OCI-LY1 (cell line): ENCODE data around the gene CDKN1C.

Experiments used
- H2AFZ ChIP-seq: fragments of 200-600 bp; sonication (generic), shearing (Covaris generic); 2 replicates; pipeline ENCODE4 v1.6.0; 2014; ENCODE audit warnings: antibody characterized with exemption, mild to moderate bottlenecking, low read length
- H3F3A ChIP-seq: fragments of 200-600 bp; sonication (generic), shearing (Covaris generic); 2 replicates; pipeline ENCODE4 v1.6.0; 2014; ENCODE audit warnings: mild to moderate bottlenecking, antibody characterized with exemption, low read length, moderate library complexity; ENCODE audit not compliant: insufficient read depth
- H3K27ac ChIP-seq: fragments of 200-600 bp; sonication (generic); 2 replicates; pipeline ENCODE4 v1.5.1; 2014; ENCODE audit warnings: low read length, mixed run types, mild to moderate bottlenecking, low read depth; ENCODE audit not compliant: poor library complexity, severe bottlenecking
- H3K27me3 ChIP-seq: fragments of 200-600 bp; sonication (generic); 2 replicates; pipeline ENCODE4 v1.6.0; 2014; ENCODE audit warnings: antibody characterized with exemption, mild to moderate bottlenecking, low read length, moderate library complexity; ENCODE audit not compliant: insufficient read depth
- H3K36me3 ChIP-seq: fragments of 200-600 bp; sonication (generic); 2 replicates; pipeline ENCODE4 v1.6.1; 2014; ENCODE audit warnings: mild to moderate bottlenecking, antibody characterized with exemption, low read length, moderate library complexity, mixed read lengths; ENCODE audit not compliant: insufficient read depth
- H3K4me1 ChIP-seq: fragments of 200-600 bp; sonication (generic); 2 replicates; pipeline ENCODE4 v1.5.1; 2014; ENCODE audit warnings: mild to moderate bottlenecking, low read length, moderate library complexity; ENCODE audit not compliant: insufficient read depth, severe bottlenecking
- H3K4me2 ChIP-seq: fragments of 200-600 bp; sonication (generic), shearing (Covaris generic); 2 replicates; pipeline ENCODE4 v1.6.1; 2014; ENCODE audit warnings: low read length
- H3K4me3 ChIP-seq: fragments of 200-600 bp; sonication (generic); 2 replicates; pipeline ENCODE4 v1.5.1; 2014; ENCODE audit warnings: low read length, low read depth, mild to moderate bottlenecking, mixed read lengths; ENCODE audit not compliant: poor library complexity, severe bottlenecking
- H3K79me2 ChIP-seq: fragments of 200-600 bp; shearing (Covaris generic); 2 replicates; pipeline ENCODE4 v1.6.1; 2016; ENCODE audit warnings: mixed run types, low read length, mixed read lengths; ENCODE audit not compliant: insufficient read depth
- H3K9ac ChIP-seq: fragments of 200-600 bp; sonication (generic), shearing (Covaris generic); 2 replicates; pipeline ENCODE4 v1.6.1; 2014; ENCODE audit warnings: mild to moderate bottlenecking, low read length, mixed read lengths
- H3K9me2 ChIP-seq: fragments of 200-600 bp; sonication (generic), shearing (Covaris generic); 2 replicates; pipeline ENCODE4 v1.6.1; 2014; ENCODE audit warnings: low read depth, mild to moderate bottlenecking, low read length, mixed read lengths
- H3K9me3 ChIP-seq: fragments of 200-600 bp; shearing (Covaris generic); 2 replicates; pipeline ENCODE4 v1.6.1; 2014; ENCODE audit warnings: low read length, mixed read lengths
- H4K20me1 ChIP-seq: fragments of 200-600 bp; sonication (generic), shearing (Covaris generic); 2 replicates; pipeline ENCODE4 v1.6.0; 2016; ENCODE audit warnings: mild to moderate bottlenecking, low read length; ENCODE audit not compliant: insufficient read depth
- CTCF ChIP-seq: fragments of 200-600 bp; sonication (generic), shearing (Covaris generic); IDR thresholded peaks from 2 replicates; pipeline ENCODE4 v1.5.1; 2017; ENCODE audit warnings: mild to moderate bottlenecking, antibody characterized with exemption, low read length, moderate library complexity, mixed read lengths
- EZH2 ChIP-seq: fragments of 200-600 bp; sonication (generic), shearing (Covaris generic); IDR thresholded peaks from 2 replicates; pipeline ENCODE4 v1.8.0; 2017; ENCODE audit warnings: borderline replicate concordance, mixed run types, mild to moderate bottlenecking, antibody characterized with exemption, low read length, moderate library complexity, mixed read lengths

CDKN1C gene

GRCh38 chr11:2898366-2899079 is 12.9 kb upstream of the CDKN1C start:
- Histone ChIP-seq H3K9ac (no peak overlapping the region), H3F3A (no peaks in the 10 kb centered on the region), H2AFZ (no peak overlapping the region), H3K9me3 (no peaks in the 10 kb centered on the region), H4K20me1 (no peaks in the 10 kb centered on the region), H3K4me2 (no peak overlapping the region), H3K4me1 (peaks cover 16% of the 10 kb centered on the region), H3K4me3 (no peak overlapping the region), H3K36me3 (no peaks in the 10 kb centered on the region), H3K79me2 (no peaks in the 10 kb centered on the region), H3K27ac (no peak overlapping the region), H3K27me3 (peaks cover 6% of the 10 kb centered on the region; the same call in 1 of the 2 replicates), H3K9me2 (no peaks in the 10 kb centered on the region)
- TF ChIP-seq EZH2: no peak
- TF ChIP-seq CTCF: no peak

GRCh38 chr11:2897048-2897447 is 11.5 kb upstream of the CDKN1C start:
- H3F3A ChIP-seq: no peaks in the 10 kb centered on the region
- no peak overlapping the region for H3K4me3 ChIP-seq
- H3K4me1 ChIP-seq: peaks cover 4% of the 10 kb centered on the region
- H3K36me3 ChIP-seq: no peaks in the 10 kb centered on the region
- H3K9me2 ChIP-seq: no peaks in the 10 kb centered on the region
- H4K20me1 ChIP-seq: no peaks in the 10 kb centered on the region
- no peaks in the 10 kb centered on the region for H3K79me2 ChIP-seq
- no peak overlapping the region for H3K9ac ChIP-seq
- H3K27me3 ChIP-seq: peaks cover 6% of the 10 kb centered on the region; the same call in 1 of the 2 replicates
- H3K9me3 ChIP-seq: no peaks in the 10 kb centered on the region
- TF ChIP-seq EZH2 (no peak), CTCF (no peak)
- no peak overlapping the region for H3K4me2 ChIP-seq
- H3K27ac ChIP-seq: no peak overlapping the region
- H2AFZ ChIP-seq: no peak overlapping the region

GRCh38 chr11:2896047-2896446 is 10.5 kb upstream of the CDKN1C start:
- Histone ChIP-seq H3K27me3 (peaks cover 6% of the 10 kb centered on the region; the same call in 1 of the 2 replicates), H3K4me2 (no peak overlapping the region), H3K79me2 (no peaks in the 10 kb centered on the region), H3K36me3 (no peaks in the 10 kb centered on the region), H3K4me1 (no peaks in the 10 kb centered on the region), H3K9ac (no peak overlapping the region), H2AFZ (no peak overlapping the region), H3K9me3 (no peaks in the 10 kb centered on the region), H3K27ac (no peak overlapping the region), H3K9me2 (no peaks in the 10 kb centered on the region), H3F3A (no peaks in the 10 kb centered on the region), H4K20me1 (no peaks in the 10 kb centered on the region), H3K4me3 (no peak overlapping the region)
- TF ChIP-seq CTCF (no peak), EZH2 (no peak)
